Lower leg skin (tissue), 4 donors: ENCODE measurements around the gene KRCC1. TPM values are rescaled to one million over a fixed set of nuclear protein-coding genes. Genes with fewer than 3 reads are reported as not detected.

ENCODE experiments used
- DNase-seq, 2 donors: peaks; one replicate each; pipeline ENCODE4 v3.0.0-alpha.2; 2019; ENCODE audit warnings: low spot score in 2 of 2
- H3K4me3 ChIP-seq: fragments of 200-600 bp; sonication (generic); 2 replicates; pipeline ENCODE4 v1.5.1; 2017; ENCODE audit warnings: mild to moderate bottlenecking, low read depth; ENCODE audit not compliant: poor library complexity, severe bottlenecking
- POLR2A ChIP-seq, 2 donors: fragments of 450-650 bp; IDR thresholded peaks; one replicate each; pipeline ENCODE4 v1.6.1; 2016 to 2017; ENCODE audit warnings: antibody characterized with exemption in 2 of 2, mild to moderate bottlenecking in 1 of 2, moderate library complexity in 1 of 2
- WGBS, 2 donors: methylation state at CpG; one replicate each; pipeline ENCODE4 v1.1.5; 2018; 5-methylcytosine and 5-hydroxymethylcytosine counted together
- intact Hi-C: fragments of 100-400 bp; cut with DNase I; formaldehyde crosslinking; loops from one replicate; pipeline ENCODE4 v1.15.0; 2023; ENCODE audit warnings: low total_unique reads
- total RNA-seq, 4 donors: library from RNA; depleted of rRNA; stranded (reverse); fragments of >200 nt; gene quantifications; one replicate each; pipeline ENCODE4 v1.1.0, GENCODE V29; 2016
- TF ChIP-seq, protein P1 (sequence below), 3 donors: fragments of 450-650 bp; IDR thresholded peaks; one replicate each; pipeline ENCODE4 v1.5.1; 2016; ENCODE audit warnings: antibody characterized with exemption in 3 of 3, mild to moderate bottlenecking in 3 of 3, moderate library complexity in 2 of 3

Gene KRCC1
- total RNA-seq, 4 donors from 2014 or later, result 11.5 to 27.9 (median 16.3) TPM

DNA sequence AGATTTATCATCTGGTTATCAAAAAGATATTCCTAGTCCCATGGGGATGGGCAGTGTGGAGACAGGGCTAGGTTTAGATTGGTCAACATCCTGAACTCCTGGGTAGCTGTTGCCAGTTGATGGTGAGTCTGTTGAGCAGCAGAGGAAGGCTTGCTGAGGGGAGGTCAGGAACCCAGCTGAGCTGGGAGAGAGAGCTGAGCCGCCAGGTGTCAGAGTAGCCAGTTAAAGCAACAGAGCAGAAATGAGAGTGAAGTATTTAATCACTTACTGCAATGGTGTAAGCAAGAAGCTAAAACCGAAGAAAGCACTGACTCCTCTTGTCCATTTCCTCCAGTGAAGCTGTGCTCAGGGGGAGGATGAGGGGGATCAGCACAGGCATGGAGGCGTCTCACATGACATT lies 41.6 kb upstream of the KRCC1 start:
- intact Hi-C loops, result no loop called here
- no peak for DNase-seq
- no peak overlapping the region for H3K4me3 ChIP-seq
- WGBS, 2 donors, result 79 to 81% methylated on average over 3 of the region's 3 CpGs
- TF ChIP-seq, protein P1, sequence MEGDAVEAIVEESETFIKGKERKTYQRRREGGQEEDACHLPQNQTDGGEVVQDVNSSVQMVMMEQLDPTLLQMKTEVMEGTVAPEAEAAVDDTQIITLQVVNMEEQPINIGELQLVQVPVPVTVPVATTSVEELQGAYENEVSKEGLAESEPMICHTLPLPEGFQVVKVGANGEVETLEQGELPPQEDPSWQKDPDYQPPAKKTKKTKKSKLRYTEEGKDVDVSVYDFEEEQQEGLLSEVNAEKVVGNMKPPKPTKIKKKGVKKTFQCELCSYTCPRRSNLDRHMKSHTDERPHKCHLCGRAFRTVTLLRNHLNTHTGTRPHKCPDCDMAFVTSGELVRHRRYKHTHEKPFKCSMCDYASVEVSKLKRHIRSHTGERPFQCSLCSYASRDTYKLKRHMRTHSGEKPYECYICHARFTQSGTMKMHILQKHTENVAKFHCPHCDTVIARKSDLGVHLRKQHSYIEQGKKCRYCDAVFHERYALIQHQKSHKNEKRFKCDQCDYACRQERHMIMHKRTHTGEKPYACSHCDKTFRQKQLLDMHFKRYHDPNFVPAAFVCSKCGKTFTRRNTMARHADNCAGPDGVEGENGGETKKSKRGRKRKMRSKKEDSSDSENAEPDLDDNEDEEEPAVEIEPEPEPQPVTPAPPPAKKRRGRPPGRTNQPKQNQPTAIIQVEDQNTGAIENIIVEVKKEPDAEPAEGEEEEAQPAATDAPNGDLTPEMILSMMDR (IDR thresholded peaks at IDR 0.05), result no peak
- no peak for TF ChIP-seq POLR2A (IDR thresholded peaks at IDR 0.05)

DNA sequence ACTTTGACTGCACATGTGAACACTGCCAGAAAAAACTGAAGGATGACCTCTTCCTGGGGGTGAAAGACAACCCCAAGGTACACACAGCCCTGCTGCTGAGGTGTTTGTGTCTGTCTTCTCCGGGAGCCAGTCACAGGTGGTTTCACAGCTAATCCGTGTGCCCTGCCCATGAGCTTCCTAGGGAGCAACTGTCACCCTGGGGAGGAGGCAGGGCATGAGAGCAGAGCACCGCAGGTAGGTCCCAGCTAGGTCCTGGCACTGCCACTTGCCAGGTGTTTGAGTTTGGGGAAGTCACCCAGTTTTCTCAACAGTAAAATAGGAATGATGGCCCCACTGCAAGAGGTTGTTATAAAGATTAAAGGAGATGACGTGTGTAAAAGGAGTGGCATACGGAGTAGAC lies 41.1 kb upstream of the KRCC1 start:
- no peak overlapping the region for H3K4me3 ChIP-seq
- TF ChIP-seq, protein P1 (IDR thresholded peaks at IDR 0.05), result no peak
- no peak for TF ChIP-seq POLR2A (IDR thresholded peaks at IDR 0.05)
- DNase-seq, result no peak
- intact Hi-C loops, result no loop called here
- 74 to 77% methylated on average over 5 of the region's 5 CpGs for WGBS, 2 donors

- 83 to 92% methylated on average over 3 of the region's 3 CpGs for WGBS, 2 donors
These were observed 39.4 kb upstream of the KRCC1 start for GRCh38 chr2:88095022-88095421.

DNA sequence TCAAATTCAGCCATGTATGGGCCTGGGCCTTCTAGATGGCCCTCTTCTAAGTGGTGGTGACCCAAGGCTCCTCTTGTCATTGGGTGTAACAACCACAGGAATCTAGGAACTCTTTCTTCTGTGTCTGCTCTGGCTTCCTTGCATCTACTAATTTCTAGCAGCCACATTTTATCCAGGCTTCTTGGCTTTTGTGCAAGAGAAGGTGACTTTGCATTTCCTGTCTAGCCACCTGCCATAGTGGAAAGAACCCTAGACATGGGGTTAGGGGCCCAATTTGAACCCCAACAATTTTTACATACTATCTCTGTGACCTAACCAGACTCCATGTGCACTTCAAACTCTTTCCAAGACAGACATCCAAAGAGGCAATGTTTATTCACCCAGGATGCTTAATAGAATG lies 37.2 kb upstream of the KRCC1 start:
- DNase-seq, result no peak
- H3K4me3 ChIP-seq, result no peak overlapping the region
- intact Hi-C loops, result loop anchor here (5.0 kb wide), 1 partner anchor 95 kb away; no protein-coding TSS in a partner anchor
- TF ChIP-seq POLR2A (IDR thresholded peaks at IDR 0.05), result no peak
- TF ChIP-seq, protein P1 (IDR thresholded peaks at IDR 0.05), result no peak

More at GRCh38 chr2:88095022-88095421, 39.4 kb upstream of the KRCC1 start:
- DNase-seq, result no peak
- intact Hi-C loops, result no loop called here
- H3K4me3 ChIP-seq, result no peak overlapping the region
- TF ChIP-seq, protein P1 (IDR thresholded peaks at IDR 0.05), result no peak
- TF ChIP-seq POLR2A (IDR thresholded peaks at IDR 0.05), result no peak

GRCh38 chr2:88091943-88092342 lies 36.4 kb upstream of the KRCC1 start:
- H3K4me3 ChIP-seq, result no peak overlapping the region
- no peak for TF ChIP-seq POLR2A (IDR thresholded peaks at IDR 0.05)
- TF ChIP-seq, protein P1 (IDR thresholded peaks at IDR 0.05), result no peak
- WGBS, 2 donors, result 62 to 92% methylated on average over 3 of the region's 3 CpGs
- intact Hi-C loops, result loop anchor here (5.0 kb wide), 1 partner anchor 95 kb away; no protein-coding TSS in a partner anchor
- DNase-seq, result no peak
